SK-N-SH (cell line): ENCODE measurements around the gene TBRG1. TPM values are rescaled to one million over a fixed set of nuclear protein-coding genes. Genes with fewer than 3 reads are reported as not detected.

Experiments
- CTCF ChIA-PET: fragments of 300-600, 350-600 bp; formaldehyde crosslinking; extraction: SDS; loops from one replicate; lab custom pipeline; 2021; lab: Yijun Ruan, JAX
- POLR2A ChIA-PET: fragments of 350-600 bp; sonication (Branson Sonifier 250); formaldehyde crosslinking; extraction: SDS; loops from one replicate; lab custom pipeline; 2020; ENCODE audit warnings: antibody characterized with exemption, inconsistent platforms; lab: Yijun Ruan, JAX
- DNase-seq: peaks from one replicate; pipeline ENCODE4 v3.0.0; 2012
- H2AFZ ChIP-seq: fragments of 200-600 bp; sonication (generic); 2 replicates; pipeline ENCODE4 v1.8.1; 2016; ENCODE audit warnings: antibody characterized with exemption, mild to moderate bottlenecking, low read depth
- H3F3A ChIP-seq: fragments of 200-600 bp; sonication (generic); replicated peaks from 2 replicates; pipeline ENCODE3; 2016; ENCODE audit warnings: antibody characterized with exemption, mild to moderate bottlenecking; ENCODE audit not compliant: insufficient read depth
- H3K27ac ChIP-seq, 2 experiments: fragments of 200-500 bp in 1 of 2; fragments of 200-600 bp in 1 of 2; sonication (Bioruptor generic) in 1 of 2; sonication (generic), shearing (Covaris generic) in 1 of 2; 2 replicates each; pipeline versions ENCODE4 v1.5.1 to v1.6.1; 2014 to 2016; ENCODE audit warnings: low read depth in 2 of 2, inconsistent platforms in 1 of 2, low read length in 1 of 2, mild to moderate bottlenecking in 1 of 2, mixed read lengths in 1 of 2
- H3K27me3 ChIP-seq: fragments of 200-600 bp; sonication (generic), shearing (Covaris generic); 2 replicates; pipeline ENCODE4 v1.6.1; 2016; ENCODE audit warnings: mixed run types; ENCODE audit not compliant: insufficient read depth
- H3K36me3 ChIP-seq, 2 experiments: fragments of 200-500 bp in 1 of 2; fragments of 200-600 bp in 1 of 2; sonication (Bioruptor generic) in 1 of 2; sonication (generic) in 1 of 2; replicated peaks in 1 of 2; 2 replicates each; pipeline versions ENCODE3 to v1.5.1; 2014 to 2016; ENCODE audit warnings: low read length in 1 of 2, mild to moderate bottlenecking in 1 of 2; ENCODE audit not compliant: insufficient read depth in 2 of 2, control insufficient read depth in 1 of 2
- H3K4me1 ChIP-seq, 2 experiments: fragments of 200-500 bp in 1 of 2; fragments of 200-600 bp in 1 of 2; sonication (Bioruptor generic) in 1 of 2; sonication (generic), shearing (Covaris generic) in 1 of 2; 2 replicates each; pipeline versions ENCODE4 v1.5.1 to v1.6.1; 2014 to 2016; ENCODE audit warnings: low read depth in 1 of 2, low read length in 1 of 2, mixed run types in 1 of 2; ENCODE audit not compliant: insufficient read depth in 2 of 2, control insufficient read depth in 1 of 2
- H3K4me2 ChIP-seq: fragments of 200-600 bp; sonication (generic), shearing (Covaris generic); 2 replicates; pipeline ENCODE4 v1.6.1; 2017; ENCODE audit warnings: mixed run types
- H3K4me3 ChIP-seq, 2 experiments: fragments of 200-500 bp in 1 of 2; fragments of 200-600 bp in 1 of 2; sonication (Bioruptor generic) in 1 of 2; sonication (generic), shearing (Covaris generic) in 1 of 2; 2 replicates each; pipeline versions ENCODE4 v1.5.1 to v1.8.1; 2014 to 2016; ENCODE audit warnings: low read depth in 2 of 2, inconsistent platforms in 1 of 2, low read length in 1 of 2, mild to moderate bottlenecking in 1 of 2, mixed read lengths in 1 of 2, moderate library complexity in 1 of 2
- H3K79me2 ChIP-seq: fragments of 200-600 bp; sonication (generic); 2 replicates; pipeline ENCODE4 v1.8.1; 2017; ENCODE audit warnings: mild to moderate bottlenecking; ENCODE audit not compliant: insufficient read depth
- H3K9ac ChIP-seq: fragments of 200-600 bp; sonication (generic); 2 replicates; pipeline ENCODE4 v1.6.1; 2017; ENCODE audit warnings: mixed run types
- H3K9me2 ChIP-seq: fragments of 200-600 bp; sonication (generic); 2 replicates; pipeline ENCODE4 v1.6.1; 2017; ENCODE audit warnings: mixed run types
- H3K9me3 ChIP-seq: fragments of 200-600 bp; sonication (generic); 2 replicates; pipeline ENCODE4 v1.6.1; 2017; ENCODE audit warnings: mixed run types, mild to moderate bottlenecking, moderate library complexity
- H4K20me1 ChIP-seq: fragments of 200-600 bp; sonication (generic); 2 replicates; pipeline ENCODE4 v1.6.1; 2017; ENCODE audit warnings: mild to moderate bottlenecking, mixed run types; ENCODE audit not compliant: insufficient read depth
- ELF1 ChIP-seq: IDR thresholded peaks from 2 replicates; pipeline ENCODE4 v1.4.0; 2012
- GABPA ChIP-seq: IDR thresholded peaks from 2 replicates; pipeline ENCODE4 v1.4.0; 2012; ENCODE audit warnings: low read depth, mild to moderate bottlenecking
- MXI1 ChIP-seq: IDR thresholded peaks from 2 replicates; pipeline ENCODE4 v1.6.1; 2012; ENCODE audit warnings: mild to moderate bottlenecking, low read depth, low read length, improper control_type of control experiment
- POLR2AphosphoS5 ChIP-seq: IDR thresholded peaks from 2 replicates; pipeline ENCODE4 v1.6.1; 2012; ENCODE audit warnings: low read depth, low read length
- RCOR1 ChIP-seq: fragments of 150-350 bp; IDR thresholded peaks from 2 replicates; pipeline ENCODE4 v1.6.1; 2017; ENCODE audit warnings: antibody characterized with exemption, low read length
- SMC3 ChIP-seq: IDR thresholded peaks from 2 replicates; pipeline ENCODE4 v1.6.1; 2012; ENCODE audit warnings: low read depth, low read length, improper control_type of control experiment
- TCF12 ChIP-seq: IDR thresholded peaks from 2 replicates; pipeline ENCODE4 v1.4.0; 2012
- WGBS: methylation state at CpG from one replicate; pipeline ENCODE4 v1.1.6; 2017; ENCODE audit warnings: low lambda C conversion rate; 5-methylcytosine and 5-hydroxymethylcytosine counted together
- polyA plus RNA-seq, 3 experiments: library from polyadenylated mRNA; depleted of rRNA; stranded (reverse); fragments of >200 nt; gene quantifications; 2 replicates each; pipeline ENCODE4 v1.2.3, GENCODE V29; 2012
- TF ChIP-seq, protein P1 (sequence below): fragments of 150-350 bp; IDR thresholded peaks from 2 replicates; pipeline ENCODE4 v1.6.1; 2016; ENCODE audit warnings: mild to moderate bottlenecking, low read depth, low read length
- TF ChIP-seq, protein P2 (sequence below): IDR thresholded peaks from 2 replicates; pipeline ENCODE4; 2012
- TF ChIP-seq, protein P3 (sequence below): fragments of 150-350 bp; IDR thresholded peaks from 2 replicates; pipeline ENCODE4 v1.6.1; 2017; ENCODE audit warnings: antibody characterized with exemption, low read length, low read depth, borderline replicate concordance
- TF ChIP-seq, protein P4 (sequence below): IDR thresholded peaks from 2 replicates; pipeline ENCODE4 v1.4.0; 2012; ENCODE audit warnings: low read depth
- TF ChIP-seq, protein P5 (sequence below): fragments of 200-600 bp; sonication (generic); IDR thresholded peaks from 2 replicates; pipeline ENCODE4 v1.6.1; 2017; ENCODE audit warnings: antibody characterized with exemption, mild to moderate bottlenecking, moderate library complexity

TBRG1 gene
- polyA plus RNA-seq, 1 of the 3 experiments (the other 2 are of a cell fraction), result 22.0 TPM

DNA sequence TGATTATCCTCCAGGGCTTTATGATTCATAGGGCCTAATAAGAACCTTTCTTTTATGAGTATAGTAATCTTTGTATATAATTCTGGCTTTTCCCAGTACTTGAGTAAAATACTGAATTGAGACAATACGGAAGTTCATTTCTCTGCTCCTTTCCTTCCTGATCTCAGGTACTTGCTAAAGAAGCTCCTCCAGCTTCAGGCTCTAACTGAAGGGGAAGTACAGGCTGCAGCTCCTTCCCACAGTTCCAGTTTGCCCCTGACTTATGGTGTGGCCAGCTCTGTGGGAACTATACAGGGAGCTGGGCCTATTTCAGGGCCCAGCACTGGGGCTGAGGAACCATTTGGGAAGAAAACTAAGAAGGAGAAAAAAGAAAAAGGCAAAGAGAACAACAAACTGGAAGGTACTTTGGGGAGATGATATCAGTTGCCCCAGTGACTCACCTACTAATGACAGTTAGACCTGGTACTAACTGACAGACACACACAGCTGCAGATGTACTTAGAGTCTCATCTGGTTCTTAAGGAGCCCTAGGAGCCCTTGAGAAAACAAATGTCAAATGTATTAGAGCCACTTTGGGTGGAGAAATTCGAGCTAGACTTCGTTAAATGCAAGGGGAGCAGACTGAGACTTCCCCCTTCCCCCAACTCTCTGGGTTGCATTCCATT lies 3.0 kb downstream of the TBRG1 start:
- CTCF ChIA-PET, result interaction anchor here (0.6 to 1.0 kb wide), 2 partner anchors 251 to 1431 kb away, joined by 3 to 5 read pairs; no protein-coding TSS in a partner anchor
- H4K20me1 ChIP-seq, result peaks cover 23% of the 10 kb centered on the region; the same call in 1 of the 2 replicates
- TF ChIP-seq SMC3 (no peak), ELF1 (no peak), POLR2AphosphoS5 (no peak), GABPA (no peak), MXI1 (no peak), RCOR1 (no peak), TCF12 (no peak)
- TF ChIP-seq, protein P1, sequence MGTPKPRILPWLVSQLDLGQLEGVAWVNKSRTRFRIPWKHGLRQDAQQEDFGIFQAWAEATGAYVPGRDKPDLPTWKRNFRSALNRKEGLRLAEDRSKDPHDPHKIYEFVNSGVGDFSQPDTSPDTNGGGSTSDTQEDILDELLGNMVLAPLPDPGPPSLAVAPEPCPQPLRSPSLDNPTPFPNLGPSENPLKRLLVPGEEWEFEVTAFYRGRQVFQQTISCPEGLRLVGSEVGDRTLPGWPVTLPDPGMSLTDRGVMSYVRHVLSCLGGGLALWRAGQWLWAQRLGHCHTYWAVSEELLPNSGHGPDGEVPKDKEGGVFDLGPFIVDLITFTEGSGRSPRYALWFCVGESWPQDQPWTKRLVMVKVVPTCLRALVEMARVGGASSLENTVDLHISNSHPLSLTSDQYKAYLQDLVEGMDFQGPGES, result no peak
- TF ChIP-seq, protein P2, sequence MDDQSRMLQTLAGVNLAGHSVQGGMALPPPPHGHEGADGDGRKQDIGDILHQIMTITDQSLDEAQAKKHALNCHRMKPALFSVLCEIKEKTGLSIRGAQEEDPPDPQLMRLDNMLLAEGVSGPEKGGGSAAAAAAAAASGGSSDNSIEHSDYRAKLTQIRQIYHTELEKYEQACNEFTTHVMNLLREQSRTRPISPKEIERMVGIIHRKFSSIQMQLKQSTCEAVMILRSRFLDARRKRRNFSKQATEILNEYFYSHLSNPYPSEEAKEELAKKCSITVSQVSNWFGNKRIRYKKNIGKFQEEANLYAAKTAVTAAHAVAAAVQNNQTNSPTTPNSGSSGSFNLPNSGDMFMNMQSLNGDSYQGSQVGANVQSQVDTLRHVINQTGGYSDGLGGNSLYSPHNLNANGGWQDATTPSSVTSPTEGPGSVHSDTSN, result no peak
- TF ChIP-seq, protein P3, sequence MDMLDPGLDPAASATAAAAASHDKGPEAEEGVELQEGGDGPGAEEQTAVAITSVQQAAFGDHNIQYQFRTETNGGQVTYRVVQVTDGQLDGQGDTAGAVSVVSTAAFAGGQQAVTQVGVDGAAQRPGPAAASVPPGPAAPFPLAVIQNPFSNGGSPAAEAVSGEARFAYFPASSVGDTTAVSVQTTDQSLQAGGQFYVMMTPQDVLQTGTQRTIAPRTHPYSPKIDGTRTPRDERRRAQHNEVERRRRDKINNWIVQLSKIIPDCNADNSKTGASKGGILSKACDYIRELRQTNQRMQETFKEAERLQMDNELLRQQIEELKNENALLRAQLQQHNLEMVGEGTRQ, result no peak
- TF ChIP-seq, protein P4, sequence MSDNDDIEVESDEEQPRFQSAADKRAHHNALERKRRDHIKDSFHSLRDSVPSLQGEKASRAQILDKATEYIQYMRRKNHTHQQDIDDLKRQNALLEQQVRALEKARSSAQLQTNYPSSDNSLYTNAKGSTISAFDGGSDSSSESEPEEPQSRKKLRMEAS, result no peak
- TF ChIP-seq, protein P5, sequence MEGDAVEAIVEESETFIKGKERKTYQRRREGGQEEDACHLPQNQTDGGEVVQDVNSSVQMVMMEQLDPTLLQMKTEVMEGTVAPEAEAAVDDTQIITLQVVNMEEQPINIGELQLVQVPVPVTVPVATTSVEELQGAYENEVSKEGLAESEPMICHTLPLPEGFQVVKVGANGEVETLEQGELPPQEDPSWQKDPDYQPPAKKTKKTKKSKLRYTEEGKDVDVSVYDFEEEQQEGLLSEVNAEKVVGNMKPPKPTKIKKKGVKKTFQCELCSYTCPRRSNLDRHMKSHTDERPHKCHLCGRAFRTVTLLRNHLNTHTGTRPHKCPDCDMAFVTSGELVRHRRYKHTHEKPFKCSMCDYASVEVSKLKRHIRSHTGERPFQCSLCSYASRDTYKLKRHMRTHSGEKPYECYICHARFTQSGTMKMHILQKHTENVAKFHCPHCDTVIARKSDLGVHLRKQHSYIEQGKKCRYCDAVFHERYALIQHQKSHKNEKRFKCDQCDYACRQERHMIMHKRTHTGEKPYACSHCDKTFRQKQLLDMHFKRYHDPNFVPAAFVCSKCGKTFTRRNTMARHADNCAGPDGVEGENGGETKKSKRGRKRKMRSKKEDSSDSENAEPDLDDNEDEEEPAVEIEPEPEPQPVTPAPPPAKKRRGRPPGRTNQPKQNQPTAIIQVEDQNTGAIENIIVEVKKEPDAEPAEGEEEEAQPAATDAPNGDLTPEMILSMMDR, result no peak
- H3K36me3 ChIP-seq, result peaks cover 50 to 60% of the 10 kb centered on the region in 2 experiments
- DNase-seq, result no peak
- H3K79me2 ChIP-seq, result peaks cover 45% of the 10 kb centered on the region
- no peak overlapping the region for H3K4me2 ChIP-seq
- H3K4me3 ChIP-seq, result no peak overlapping the region
- no peak overlapping the region for H3K27ac ChIP-seq
- H3K9me2 ChIP-seq, result no peaks in the 10 kb centered on the region
- H3K9me3 ChIP-seq, result no peaks in the 10 kb centered on the region
- POLR2A ChIA-PET, result no interaction called here
- WGBS, result 96% methylated on average over 3 of the region's 3 CpGs
- no peak overlapping the region for H3K9ac ChIP-seq
- H3K27me3 ChIP-seq, result peaks cover under 1% of the 10 kb centered on the region; the same call in 1 of the 2 replicates
- H3F3A ChIP-seq, result peaks cover 5% of the 10 kb centered on the region
- no peak overlapping the region for H2AFZ ChIP-seq
- H3K4me1 ChIP-seq, result peaks cover 4 to 12% of the 10 kb centered on the region in 2 experiments; a peak in 3 of 4 replicates
